Epithelial cell of esophagus (primary cell): Measurements from ENCODE around the gene TRAF6.

Source experiments
- DNase-seq: peaks from one replicate; pipeline ENCODE4 v3.0.0; 2010; ENCODE audit warnings: low read depth
- H3K4me3 ChIP-seq: 2 replicates; pipeline ENCODE4 v1.5.1; 2011; ENCODE audit warnings: mild to moderate bottlenecking, low read length, control low read depth
- TF ChIP-seq, protein P1 (sequence below): IDR thresholded peaks from 2 replicates; pipeline ENCODE4 v1.5.1; 2011; ENCODE audit warnings: low read depth, mild to moderate bottlenecking, low read length, control low read depth, inconsistent platforms; ENCODE audit not compliant: insufficient read depth; ENCODE audit errors: missing control alignments

Gene TRAF6

GRCh38 chr11:36467012-36467411 lies 43.1 kb downstream of the TRAF6 start:
- no peak overlapping the region for H3K4me3 ChIP-seq
- no peak for DNase-seq
- TF ChIP-seq, protein P1, sequence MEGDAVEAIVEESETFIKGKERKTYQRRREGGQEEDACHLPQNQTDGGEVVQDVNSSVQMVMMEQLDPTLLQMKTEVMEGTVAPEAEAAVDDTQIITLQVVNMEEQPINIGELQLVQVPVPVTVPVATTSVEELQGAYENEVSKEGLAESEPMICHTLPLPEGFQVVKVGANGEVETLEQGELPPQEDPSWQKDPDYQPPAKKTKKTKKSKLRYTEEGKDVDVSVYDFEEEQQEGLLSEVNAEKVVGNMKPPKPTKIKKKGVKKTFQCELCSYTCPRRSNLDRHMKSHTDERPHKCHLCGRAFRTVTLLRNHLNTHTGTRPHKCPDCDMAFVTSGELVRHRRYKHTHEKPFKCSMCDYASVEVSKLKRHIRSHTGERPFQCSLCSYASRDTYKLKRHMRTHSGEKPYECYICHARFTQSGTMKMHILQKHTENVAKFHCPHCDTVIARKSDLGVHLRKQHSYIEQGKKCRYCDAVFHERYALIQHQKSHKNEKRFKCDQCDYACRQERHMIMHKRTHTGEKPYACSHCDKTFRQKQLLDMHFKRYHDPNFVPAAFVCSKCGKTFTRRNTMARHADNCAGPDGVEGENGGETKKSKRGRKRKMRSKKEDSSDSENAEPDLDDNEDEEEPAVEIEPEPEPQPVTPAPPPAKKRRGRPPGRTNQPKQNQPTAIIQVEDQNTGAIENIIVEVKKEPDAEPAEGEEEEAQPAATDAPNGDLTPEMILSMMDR: no peak

GRCh38 chr11:36465449-36466163 lies 44.5 kb downstream of the TRAF6 start:
- peak; percentile 71 for DNase-seq
- no peak overlapping the region for H3K4me3 ChIP-seq
- TF ChIP-seq, protein P1: no peak

- TF ChIP-seq, protein P1: no peak
- no peak overlapping the region for H3K4me3 ChIP-seq
- no peak for DNase-seq
Observed at GRCh38 chr11:36464720-36465119, 45.4 kb downstream of the TRAF6 start.

- TF ChIP-seq, protein P1: no peak
- H3K4me3 ChIP-seq: no peak overlapping the region
- no peak for DNase-seq
Observed at GRCh38 chr11:36463781-36464180, 46.3 kb downstream of the TRAF6 start.

- no peak for DNase-seq
- TF ChIP-seq, protein P1: no peak
- H3K4me3 ChIP-seq: no peak overlapping the region
Observed at GRCh38 chr11:36462321-36462720, 47.8 kb downstream of the TRAF6 start.

- no peak overlapping the region for H3K4me3 ChIP-seq
- no peak for DNase-seq
- TF ChIP-seq, protein P1: no peak
Observed at GRCh38 chr11:36460220-36460619, 49.9 kb downstream of the TRAF6 start.

DNA sequence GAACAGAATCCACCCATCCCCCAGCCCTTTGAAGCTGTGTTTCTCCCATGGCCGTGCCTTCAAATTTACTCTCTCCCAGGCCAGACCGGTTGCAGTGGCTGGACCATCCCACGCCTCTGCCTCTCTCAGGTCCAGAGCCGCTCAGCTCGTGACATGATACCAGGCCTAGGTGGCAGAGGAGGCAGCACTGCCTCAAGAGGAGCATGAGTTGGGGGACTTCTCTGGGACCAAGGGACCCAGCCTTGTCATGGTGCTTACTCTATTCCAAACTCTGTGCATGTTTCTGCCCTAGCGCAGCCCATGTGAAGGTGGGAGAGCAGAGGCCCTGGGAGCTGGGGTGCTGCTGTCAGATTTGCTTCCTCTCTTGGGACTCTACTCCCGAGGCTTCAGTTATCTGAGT lies 51.0 kb downstream of the TRAF6 start:
- no peak for DNase-seq
- TF ChIP-seq, protein P1: no peak
- H3K4me3 ChIP-seq: no peak overlapping the region
